ENCODE data around the gene MAML3. TPM values are rescaled to one million over a fixed set of nuclear protein-coding genes. Genes with fewer than 3 reads are reported as not detected.

The MAML3 gene
- total RNA-seq, 1 donor: 6.5 TPM

- peak overlapping the region; percentile 53 for H3K4me3 ChIP-seq (ENCODE audit: low read depth, low read length)
- peak; percentile 54 for TF ChIP-seq CTCF (IDR thresholded peaks at IDR 0.05; ENCODE audit: insufficient read depth, low read depth, low read length)
- DNase-seq (ENCODE audit: low read depth): peak; percentile 63
These were observed 419.1 kb downstream of the MAML3 start for GRCh38 chr4:139734875-139735380.

- H3K4me3 ChIP-seq (ENCODE audit: low read depth, low read length): peak overlapping the region; percentile 53
- peak; percentile 84 for DNase-seq (ENCODE audit: low read depth)
- TF ChIP-seq CTCF (IDR thresholded peaks at IDR 0.05; ENCODE audit: insufficient read depth, low read depth, low read length): no peak
These were observed 419.6 kb downstream of the MAML3 start for GRCh38 chr4:139734201-139734874.

GRCh38 chr4:139732991-139733570 is 420.9 kb downstream of the MAML3 start:
- DNase-seq (ENCODE audit: low read depth): no peak
- no peak for TF ChIP-seq CTCF (IDR thresholded peaks at IDR 0.05; ENCODE audit: insufficient read depth, low read depth, low read length)
- H3K4me3 ChIP-seq (ENCODE audit: low read depth, low read length): no peak overlapping the region

GRCh38 chr4:139728840-139729239 is 425.1 kb downstream of the MAML3 start:
- DNase-seq (ENCODE audit: low read depth): no peak
- H3K4me3 ChIP-seq (ENCODE audit: low read depth, low read length): no peak overlapping the region
- TF ChIP-seq CTCF (IDR thresholded peaks at IDR 0.05; ENCODE audit: insufficient read depth, low read depth, low read length): no peak

- H3K4me3 ChIP-seq (ENCODE audit: low read depth, low read length): no peak overlapping the region
- no peak for TF ChIP-seq CTCF (IDR thresholded peaks at IDR 0.05; ENCODE audit: insufficient read depth, low read depth, low read length)
- DNase-seq (ENCODE audit: low read depth): no peak
These were observed 425.8 kb downstream of the MAML3 start for GRCh38 chr4:139728146-139728545.

GRCh38 chr4:139726615-139727014 is 427.4 kb downstream of the MAML3 start:
- no peak for DNase-seq (ENCODE audit: low read depth)
- H3K4me3 ChIP-seq (ENCODE audit: low read depth, low read length): no peak overlapping the region
- TF ChIP-seq CTCF (IDR thresholded peaks at IDR 0.05; ENCODE audit: insufficient read depth, low read depth, low read length): no peak

Measured in fibroblast of villous mesenchyme (primary cell).